Stimulated activated CD4-positive, alpha-beta T cell treated with anti-CD3 and anti-CD28 coated beads, Interleukin-2, amount 100 ng/mL, for 48 hours (primary cell): ENCODE results near the gene NME7.
"Not testable (repeated sequence)": the region's sequence is repeated elsewhere in the genome, so short reads cannot be mapped to it uniquely, and the experiment has no call there.

Experiments
- DNase-seq, 2 donors: peaks; one replicate each; pipeline ENCODE4 v3.0.0-alpha.2; 2020

The NME7 gene

DNA sequence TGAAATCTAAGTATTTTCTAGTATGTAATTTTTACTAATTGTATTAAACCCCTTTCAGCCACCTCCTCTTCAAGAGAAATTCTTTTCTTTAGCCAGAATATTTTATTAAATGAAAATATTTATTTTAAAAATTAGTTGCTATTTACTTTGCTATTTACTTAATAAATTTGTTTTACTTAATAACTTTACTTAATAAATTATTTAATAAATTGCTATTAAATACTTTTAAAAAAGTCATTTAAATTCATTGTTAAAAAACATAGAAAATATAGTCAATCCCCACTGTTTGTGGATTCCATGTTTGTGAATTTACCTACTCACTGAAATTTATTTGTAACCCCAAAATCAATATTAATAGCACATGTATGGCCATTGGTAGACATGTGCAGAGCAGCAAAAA is 155.5 kb downstream of the NME7 start:
- DNase-seq = no peak

DNA sequence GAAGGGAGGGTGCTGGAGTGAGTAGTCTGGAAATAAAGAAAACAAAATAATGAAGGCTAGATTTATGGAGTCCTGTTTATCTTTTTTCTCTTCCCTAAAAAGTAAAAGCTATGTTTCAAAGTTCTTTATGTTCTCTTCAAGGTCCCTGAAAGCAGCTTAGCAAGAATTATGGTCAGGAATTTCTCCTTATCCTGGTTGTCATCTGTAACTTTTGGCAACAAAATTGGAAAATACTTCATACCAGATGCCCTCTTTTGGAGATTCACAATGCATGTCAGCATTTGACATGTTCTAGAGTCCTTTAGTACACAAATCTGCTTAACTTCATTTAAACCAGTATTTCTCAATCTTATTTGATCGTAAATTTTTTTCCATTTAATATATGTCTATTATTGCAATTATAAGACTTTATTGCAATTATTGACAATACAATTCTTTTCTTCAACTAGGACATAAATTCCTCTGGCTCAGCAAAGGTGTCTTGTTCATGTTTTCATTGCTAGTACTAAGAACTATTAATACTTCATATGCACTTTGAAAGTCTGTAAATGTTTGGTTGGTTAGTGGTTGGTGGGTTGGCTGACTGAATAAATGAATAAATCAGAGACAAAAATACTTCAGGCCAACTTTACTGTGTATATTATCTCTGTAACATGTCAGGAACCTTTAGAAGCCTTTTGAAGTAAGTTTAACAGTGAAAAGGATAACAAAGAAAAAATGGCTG is 159.6 kb downstream of the NME7 start:
- no peak for DNase-seq

DNA sequence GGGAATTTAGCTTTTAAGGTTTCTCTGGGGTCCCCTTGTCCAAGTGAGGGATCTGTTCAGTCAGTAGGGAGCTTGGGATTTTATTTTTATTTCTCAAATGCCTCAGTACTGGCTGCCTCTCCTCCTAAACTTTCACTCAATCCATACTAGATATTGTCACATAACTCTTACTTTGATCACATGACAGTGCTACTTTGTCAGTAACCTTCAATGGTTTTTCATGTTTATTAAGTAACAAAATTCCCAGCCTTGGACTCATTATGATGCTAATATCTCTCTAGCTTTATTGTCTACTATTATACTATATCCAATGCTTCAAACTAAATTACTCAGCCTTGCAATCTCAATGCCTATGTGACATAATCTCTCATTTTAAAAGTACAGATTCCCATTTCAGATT is 163.4 kb downstream of the NME7 start:
- no peak for DNase-seq

DNA sequence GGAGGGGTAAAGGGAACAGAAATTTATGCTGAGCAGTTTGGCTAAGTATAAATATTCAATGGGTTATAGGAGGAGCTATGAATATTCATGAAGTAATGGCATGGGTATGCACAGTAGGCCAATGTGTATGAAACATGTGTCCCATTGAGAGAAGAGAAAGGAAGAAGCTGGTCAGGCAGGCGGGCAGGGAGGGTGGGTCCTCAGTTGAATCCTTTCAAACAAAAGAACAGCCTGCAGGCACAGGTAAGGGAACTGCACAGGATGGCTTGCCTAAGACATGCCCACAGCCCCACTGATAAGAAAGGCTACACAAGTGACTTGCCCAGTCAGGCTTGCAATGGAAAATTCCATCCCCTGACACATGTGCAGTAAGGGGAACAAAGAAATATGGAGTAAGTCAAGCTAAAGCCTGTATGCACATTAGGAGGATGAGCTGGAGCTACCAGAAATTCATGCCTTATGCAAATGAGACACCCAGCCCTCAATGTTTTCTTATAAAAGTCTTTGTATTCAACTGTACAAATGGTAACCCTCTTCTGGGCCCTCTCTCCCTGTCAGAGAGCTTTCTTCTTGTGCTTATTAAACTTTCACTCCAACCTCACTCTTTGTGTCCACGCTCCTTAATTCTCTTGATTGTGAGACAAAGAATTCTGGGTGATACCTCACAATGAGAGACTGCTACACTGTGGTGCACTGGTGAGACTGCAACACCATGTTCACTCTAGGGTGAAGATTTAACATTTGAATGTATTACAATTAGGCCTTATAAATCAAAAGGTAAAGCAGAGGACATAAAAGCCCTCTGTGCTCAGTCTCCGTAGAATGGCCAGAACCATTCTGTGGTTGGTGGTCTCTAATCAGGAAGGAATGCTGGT is 164.6 kb downstream of the NME7 start:
- no peak for DNase-seq

DNA sequence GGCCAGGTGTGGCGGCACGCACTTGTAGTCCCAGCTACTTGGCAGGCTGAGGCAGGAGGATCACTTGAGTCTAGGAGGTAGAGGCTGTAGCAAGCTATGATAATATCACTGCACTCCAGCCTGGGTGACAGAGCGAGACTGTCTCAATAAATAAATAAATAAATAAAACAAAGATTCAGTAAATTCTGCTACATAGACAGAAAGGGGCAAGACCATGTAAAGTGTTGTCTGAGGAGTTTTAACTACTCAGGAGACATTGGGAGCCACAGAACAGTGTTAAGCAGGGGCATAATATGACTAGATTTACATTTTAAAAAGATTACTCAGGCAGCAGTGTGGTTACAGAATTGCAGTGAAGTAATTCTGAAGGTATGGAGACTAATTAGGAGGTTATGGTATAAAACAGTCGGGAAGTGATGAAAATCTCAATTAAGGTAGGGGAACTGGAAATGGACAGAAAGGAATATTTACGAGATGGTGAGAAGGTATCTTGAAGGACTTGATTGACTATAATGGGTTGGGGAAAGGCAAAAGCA is 166.4 kb downstream of the NME7 start:
- no peak for DNase-seq

DNA sequence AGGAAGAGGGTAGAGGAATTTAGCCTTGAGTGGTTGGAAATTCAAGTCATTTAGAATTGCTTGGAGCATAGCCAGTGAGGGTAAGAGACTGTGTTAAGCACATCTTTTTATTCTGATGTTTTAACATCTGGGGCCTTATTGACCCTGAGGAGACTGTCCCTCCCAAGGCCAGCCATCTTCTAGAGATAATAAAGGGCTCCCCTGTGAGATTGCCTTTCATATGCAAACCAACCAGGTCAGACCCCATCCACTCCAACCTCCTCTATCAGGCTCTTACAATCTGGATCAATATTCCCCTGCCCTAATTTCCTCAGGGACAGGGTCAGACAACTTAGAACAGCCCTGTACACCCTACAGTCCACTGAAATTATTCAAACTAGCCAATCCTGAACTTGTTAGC is 167.3 kb downstream of the NME7 start:
- DNase-seq = no peak

DNA sequence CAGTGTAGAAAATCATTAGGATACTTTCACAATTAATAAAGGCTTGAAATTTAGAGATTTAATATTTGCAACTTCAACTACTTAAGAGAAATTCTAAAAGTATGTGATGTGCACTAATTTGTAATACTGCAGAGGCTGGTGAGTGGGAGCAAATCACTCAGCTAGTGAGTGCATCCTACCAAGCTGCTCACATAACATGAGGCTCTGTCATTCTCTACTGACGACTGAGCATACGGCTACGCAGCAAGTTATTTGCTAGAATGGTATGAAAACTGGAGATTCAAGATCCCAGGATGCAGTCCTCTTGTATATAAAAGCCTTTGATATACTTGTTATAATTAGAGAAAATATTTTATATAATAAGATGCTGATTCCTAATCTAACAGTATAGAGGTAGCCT is 171.0 kb downstream of the NME7 start:
- DNase-seq = no peak

DNA sequence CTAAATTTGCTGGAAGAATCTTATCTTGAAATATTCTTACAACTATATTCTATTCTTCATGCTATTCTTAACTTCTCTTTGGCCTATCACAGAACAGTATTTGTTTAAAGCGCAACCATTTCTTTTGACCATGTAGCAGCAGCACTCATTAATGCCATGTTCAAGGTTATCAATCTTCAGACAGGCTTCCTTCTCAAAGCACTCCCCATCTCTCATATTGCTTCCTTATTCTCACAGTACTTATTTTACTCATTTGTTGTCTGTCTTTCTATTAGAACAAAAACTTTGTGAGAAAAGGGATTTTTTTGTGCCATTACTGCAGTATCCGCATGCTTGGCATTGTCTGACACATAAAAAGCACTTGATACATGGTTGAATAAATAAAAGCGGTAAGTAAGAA is 171.4 kb downstream of the NME7 start:
- DNase-seq = no peak

DNA sequence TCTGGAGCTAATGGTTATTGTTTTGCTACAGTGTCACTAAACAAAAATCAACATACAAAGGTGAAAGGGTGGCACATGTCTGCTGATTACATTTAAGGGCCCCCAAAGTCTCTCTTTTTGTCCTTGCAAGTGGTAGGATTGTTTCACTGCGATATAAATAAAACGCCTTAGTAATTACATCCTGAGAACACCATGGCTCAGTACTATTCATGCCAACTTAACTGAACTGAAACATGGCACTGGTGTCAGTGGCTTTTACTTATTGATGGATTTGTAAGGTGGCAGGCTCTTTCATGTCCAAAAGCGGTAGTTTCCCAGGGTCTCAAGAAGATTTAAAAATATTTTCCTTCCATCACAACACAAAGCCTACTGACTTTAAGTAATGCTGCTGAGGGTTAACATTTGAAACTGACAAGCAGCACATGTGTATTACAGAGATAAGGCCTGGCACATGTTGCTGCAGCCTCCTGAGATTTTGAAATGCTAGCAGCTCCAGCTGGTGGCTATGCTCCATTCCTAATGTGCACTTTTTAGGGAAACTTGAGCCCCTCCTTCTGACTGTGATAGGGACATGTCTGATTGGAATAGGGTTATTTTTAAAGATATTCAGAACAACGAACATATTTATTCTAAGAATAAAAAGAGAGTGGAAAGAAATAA is 174.3 kb downstream of the NME7 start:
- DNase-seq = no peak

DNA sequence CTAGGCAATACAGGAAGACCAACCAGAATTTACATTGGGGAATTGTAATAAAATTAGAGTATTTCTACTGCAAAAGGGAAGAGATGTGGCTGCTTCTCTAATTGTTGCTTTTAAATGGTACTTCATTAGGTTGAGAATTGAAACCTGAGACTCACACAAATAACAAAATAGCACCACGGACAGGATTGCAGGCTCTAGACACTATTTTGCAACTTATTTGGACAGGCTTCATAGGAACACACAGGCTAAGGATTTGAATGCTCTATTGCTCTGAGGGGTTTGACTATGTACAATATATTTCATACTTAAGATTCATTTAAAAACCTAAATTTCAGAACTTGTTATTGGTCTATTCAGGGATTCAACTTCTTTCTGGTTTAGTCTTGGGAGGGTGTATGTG is 181.5 kb downstream of the NME7 start:
- DNase-seq = no peak

DNA sequence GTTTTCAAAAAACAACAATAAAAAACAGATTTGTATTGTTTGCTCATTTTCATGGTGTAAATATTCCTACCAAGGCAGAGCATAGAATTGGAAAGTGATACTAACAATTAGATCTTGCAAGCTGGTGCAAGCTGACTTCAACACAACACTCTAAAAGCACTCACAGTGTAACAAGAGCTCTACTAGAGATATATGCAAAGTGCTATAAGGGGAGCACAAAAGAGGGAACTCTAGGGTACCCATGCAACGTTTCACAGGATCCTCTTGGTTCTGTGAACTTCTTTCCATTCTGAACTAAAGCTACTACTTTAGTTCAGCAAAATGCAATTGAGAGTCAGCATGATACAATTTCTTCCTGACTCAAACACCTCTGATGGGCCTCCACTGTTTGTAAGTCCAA is 182.8 kb downstream of the NME7 start:
- DNase-seq = no peak

DNA sequence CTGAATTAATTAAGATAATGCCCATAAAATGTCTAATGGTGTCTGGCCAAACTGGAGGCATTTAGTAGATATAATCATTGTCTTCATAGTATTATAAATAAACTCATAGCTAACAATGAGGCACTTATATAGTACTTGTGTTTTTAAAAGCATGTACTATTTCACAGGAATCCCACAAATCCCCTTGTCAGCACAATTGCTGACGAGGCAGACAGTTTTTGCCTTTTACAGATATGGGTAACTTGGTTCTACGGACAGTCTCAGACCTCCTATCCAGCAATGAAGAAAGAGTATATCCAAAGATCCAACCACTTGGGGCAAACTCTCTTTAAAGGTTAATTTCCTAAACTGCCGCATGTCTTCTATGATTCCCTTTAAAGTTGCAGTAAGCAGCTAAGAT is 187.4 kb downstream of the NME7 start:
- no peak for DNase-seq

DNA sequence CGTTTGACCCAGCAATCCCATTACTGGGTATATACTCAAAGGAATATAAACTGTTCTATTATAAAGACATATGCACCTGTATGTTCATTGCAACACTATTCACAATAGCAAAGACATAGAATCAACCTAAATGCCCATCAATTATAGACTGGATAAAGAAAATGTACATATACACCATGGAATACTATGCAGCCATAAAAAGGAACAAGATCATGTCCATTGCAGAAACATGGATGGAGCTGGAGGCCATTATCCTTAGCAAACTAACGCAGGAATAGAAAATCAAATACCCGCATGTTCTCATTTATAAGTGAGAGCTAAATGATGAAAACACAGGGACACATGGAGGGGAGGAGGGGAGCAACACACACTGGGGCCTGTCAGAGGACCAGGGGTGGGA is 188.2 kb downstream of the NME7 start:
- not testable (repeated sequence) for DNase-seq

DNA sequence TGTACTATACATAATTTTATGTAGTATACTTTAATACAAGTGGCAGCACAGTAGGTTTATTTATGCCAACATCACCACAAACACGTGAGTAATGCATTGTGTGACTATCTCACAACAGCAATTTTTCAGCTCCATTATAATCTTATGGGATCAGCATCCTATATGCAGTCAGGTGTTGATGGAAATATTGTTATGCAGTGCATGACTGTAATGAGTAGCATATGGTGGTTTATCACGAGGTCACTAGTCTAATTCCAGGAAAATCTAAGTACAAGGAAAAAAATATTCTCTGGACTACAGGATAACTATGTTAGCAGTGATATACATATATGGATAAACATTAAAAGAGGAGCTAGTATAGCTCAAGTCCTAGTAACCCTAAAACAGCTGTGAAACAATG is 192.1 kb downstream of the NME7 start:
- no peak for DNase-seq

DNA sequence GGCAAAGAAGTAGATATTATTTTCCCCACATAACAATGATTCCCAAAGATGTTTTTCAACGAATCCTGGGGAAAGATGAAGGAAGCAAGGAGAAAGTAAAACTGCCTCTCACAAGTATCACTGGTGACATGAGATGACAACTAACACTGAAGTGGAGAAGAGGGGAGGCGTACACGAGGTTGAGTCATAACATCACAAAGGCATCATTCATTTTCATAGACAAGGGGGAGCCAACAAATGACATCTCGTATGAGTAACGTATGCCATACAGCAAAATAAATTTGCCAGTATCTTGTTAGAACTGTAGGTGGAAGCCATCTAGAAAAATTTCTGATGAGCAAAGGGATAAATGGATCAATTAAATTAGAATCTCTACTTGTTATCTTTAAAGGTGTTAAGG is 204.5 kb downstream of the NME7 start:
- no peak for DNase-seq

DNA sequence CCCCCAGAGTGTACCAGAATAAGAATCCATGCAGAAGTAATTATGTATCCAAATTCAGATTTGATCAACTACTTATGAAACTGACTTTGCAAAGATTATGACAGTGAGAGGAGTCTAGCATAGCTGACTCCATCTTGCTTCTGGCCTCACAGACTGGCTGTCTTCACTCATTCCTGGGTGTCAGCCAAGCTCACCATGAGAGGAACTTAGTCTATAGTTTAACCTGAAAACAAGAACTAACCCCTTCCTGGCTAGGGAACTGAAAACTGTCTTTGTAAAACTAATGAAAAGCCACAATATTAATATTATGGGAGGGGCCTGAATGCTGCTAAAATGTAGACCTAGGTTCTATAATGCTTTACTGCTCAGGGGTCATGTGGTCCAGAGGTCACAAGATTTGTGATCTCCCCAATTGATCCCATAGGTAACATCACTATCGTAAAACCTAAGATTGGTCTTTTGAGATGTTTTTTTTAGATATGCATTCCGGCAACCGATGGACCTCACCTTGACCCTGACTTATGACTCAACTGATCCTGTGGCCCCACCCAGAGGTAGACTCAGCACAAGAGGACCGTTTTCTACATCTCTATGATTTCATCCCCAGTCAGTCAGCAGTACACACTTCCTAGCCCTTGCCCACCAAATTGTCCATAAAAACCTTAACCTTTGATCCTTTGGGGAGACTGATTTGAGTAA is 206.0 kb downstream of the NME7 start:
- DNase-seq = no peak

DNA sequence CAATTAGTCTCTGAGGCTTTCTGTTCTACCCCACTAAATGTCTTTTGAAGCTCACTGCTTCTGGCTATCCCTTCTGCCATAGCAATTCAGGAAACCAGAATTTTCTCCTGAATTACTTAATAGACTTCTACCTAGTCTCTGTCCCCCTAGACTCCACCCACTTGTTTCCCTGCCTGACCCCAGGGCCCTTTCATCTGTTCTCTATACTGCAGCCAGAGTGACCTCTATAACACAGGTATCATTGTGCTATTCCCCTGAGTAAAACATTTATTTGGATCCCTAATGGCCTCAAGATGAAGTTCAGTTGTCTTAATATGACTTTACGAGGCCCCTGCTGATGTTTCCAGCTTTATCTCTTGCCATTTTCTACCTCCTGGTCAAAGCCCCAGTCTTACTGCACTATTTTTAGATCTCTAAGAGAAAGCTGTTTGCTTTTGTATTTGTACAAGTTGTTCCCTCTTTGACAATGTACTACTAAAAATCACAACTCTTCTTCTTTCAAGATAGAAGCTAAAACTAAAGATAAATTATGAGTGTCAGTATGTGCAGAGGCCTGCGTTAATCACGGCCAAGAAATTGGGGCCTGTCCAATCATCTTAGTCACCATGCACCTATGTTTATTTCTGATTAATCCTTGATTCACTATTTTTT is 206.6 kb downstream of the NME7 start:
- no peak for DNase-seq

DNA sequence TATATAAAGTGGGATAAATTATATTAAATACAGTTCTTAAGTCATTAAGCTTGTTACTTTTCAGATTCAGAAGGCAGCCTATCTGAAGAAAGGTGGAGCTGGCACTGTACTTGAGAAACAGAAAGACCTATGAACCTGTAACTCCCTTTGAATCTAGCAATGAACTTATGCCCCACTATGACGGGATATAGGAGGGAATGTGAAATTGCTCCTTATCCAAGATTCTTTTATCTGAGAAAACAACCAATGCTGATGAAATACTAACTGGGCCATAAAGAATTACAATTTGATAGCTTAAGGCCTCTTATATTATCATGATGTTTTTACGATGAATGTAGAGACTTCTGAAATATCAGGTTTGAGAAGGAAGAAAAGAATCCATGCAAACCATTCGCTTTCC is 211.0 kb downstream of the NME7 start:
- DNase-seq = no peak

DNA sequence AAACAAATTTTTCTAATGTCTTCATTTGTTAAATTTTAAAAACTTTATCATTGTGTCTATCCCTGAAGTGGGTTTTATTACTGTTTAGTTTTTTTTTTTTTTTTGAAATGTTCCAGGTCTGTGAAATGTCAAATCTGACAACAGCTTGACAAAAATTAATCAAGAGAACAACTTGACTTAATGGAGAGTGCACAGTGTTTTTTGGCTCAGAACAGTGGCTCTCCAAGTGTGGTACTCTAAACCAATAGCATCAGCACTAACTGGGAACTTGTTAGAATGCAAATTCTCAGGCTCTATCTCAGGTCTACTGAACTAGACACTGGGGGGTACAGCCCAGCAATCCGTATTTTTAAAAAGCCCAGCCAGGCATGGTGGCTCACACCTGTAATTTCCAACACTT is 211.9 kb downstream of the NME7 start:
- DNase-seq = no peak

DNA sequence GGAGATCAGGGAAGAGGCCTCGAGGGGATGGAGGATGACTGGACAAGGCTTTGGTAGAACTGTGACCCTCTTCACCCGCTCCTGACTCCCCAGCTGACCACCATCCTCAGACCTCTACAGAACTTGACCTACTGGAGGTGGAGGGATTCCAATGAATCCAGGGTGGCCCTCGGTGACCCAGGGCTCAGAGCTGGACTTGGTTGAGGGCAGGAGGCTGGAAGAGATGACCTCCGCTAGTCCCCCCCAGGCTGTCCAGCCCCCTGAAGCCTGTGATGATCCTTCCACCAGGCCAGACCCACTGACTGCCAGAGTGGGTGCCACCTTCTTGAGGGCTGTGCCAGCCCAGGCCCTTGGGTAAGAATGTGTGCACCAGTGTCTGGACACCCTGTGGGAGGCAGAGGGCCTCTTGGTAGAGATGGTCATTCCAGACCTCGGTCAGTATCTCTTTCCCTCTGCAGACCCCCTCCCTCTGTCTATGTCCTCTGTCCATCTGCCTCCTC is 216.2 kb downstream of the NME7 start:
- no peak for DNase-seq

DNA sequence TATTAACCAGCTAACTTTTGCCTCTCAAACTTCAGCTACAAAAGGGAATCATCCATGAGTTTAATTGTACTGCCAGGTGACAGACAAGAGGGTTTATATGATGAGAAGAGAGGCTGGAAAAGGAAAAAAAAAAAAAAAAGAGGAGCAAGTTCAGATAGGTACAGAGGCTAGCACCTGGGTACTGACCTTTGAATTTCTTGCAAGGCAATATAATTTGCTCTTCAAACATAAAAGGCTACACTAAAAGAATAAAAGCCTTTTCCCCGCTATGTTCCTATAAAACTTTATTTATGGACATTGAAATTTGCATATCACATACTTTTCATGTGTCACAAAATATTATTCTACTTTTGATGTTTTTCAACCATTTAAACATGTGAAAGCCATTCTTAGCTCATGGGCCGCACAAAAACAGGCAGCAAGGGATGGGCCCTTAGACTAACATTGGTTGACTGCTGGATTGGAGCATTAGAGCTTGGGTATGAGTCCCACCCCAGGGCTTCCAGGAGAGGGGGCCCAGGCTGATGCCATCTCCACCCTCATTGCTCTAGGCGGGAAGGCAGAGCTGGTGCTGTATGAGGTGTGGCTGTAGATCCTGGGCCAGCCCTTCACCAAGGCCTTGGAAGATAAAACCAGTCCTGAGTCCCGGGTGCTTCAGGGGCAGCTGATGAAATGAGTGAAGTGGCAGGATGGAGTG is 216.8 kb downstream of the NME7 start:
- no peak for DNase-seq
